WI38 (cell line): ENCODE results near the gene GP1BB.
"Not testable (repeated sequence)": the region's sequence is repeated elsewhere in the genome, so short reads cannot be mapped to it uniquely, and the experiment has no call there.

Experiments
- H3K4me3 ChIP-seq: 2 replicates; pipeline ENCODE4 v1.5.1; 2011; ENCODE audit warnings: low read depth, mild to moderate bottlenecking, control low read depth, low read length
- CTCF ChIP-seq: IDR thresholded peaks from 2 replicates; pipeline ENCODE4 v1.5.1; 2012; ENCODE audit warnings: low read depth, mild to moderate bottlenecking, control low read depth, low read length

Gene GP1BB

GRCh38 chr22:19724927-19725661 is 1.8 kb downstream of the GP1BB start:
- TF ChIP-seq CTCF, result no peak
- H3K4me3 ChIP-seq, result no peak overlapping the region

GRCh38 chr22:19726064-19726788 is 2.9 kb downstream of the GP1BB start:
- H3K4me3 ChIP-seq, result not testable (repeated sequence)

- no peak for TF ChIP-seq CTCF
- H3K4me3 ChIP-seq, result no peak overlapping the region
Observed at GRCh38 chr22:19727310-19728150, 4.2 kb downstream of the GP1BB start.

- H3K4me3 ChIP-seq, result no peak overlapping the region
- no peak for TF ChIP-seq CTCF
Observed at GRCh38 chr22:19728271-19728670, 4.9 kb downstream of the GP1BB start.

- H3K4me3 ChIP-seq, result no peak overlapping the region
- no peak for TF ChIP-seq CTCF
Observed at GRCh38 chr22:19728836-19729235, 5.5 kb downstream of the GP1BB start.

- H3K4me3 ChIP-seq, result no peak overlapping the region
- no peak for TF ChIP-seq CTCF
Observed at GRCh38 chr22:19729507-19729906, 6.2 kb downstream of the GP1BB start.

- no peak overlapping the region for H3K4me3 ChIP-seq
- TF ChIP-seq CTCF, result no peak
Observed at GRCh38 chr22:19730198-19730597, 6.9 kb downstream of the GP1BB start.
